HG02970 (cell line): ENCODE data around the gene UROC1.
"Not testable (repeated sequence)": the region's sequence is repeated elsewhere in the genome, so short reads cannot be mapped to it uniquely, and the experiment has no call there.

Experiments
- ATAC-seq: cut with Tn5 transposase; IDR thresholded peaks from one replicate; pipeline ENCODE4 v1.9.1; 2021; ENCODE audit warnings: mild to moderate bottlenecking, moderate library complexity, moderate number of reproducible peaks; ENCODE audit not compliant: unreplicated experiment, low FRiP score

UROC1 gene

DNA sequence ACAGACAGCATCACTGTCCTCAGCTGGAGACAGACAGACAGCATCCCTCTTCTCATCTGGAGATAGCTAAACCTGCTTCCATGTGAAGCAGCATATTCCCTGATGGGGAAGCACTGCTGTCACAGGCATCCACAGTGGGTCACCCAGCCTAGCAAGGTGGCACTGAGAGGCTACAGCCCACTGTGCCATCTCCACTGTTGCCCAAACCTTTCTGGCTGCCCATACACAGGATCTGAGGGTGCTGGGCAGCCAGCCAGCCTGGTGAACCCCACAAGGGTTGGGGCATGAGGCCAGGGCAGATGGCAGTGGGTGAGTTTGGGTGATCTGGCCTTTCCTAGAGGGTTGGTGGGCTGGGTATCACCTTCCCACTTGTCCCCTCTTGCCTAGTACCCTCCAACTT lies 18.1 kb upstream of the UROC1 start:
- ATAC-seq, result no peak

DNA sequence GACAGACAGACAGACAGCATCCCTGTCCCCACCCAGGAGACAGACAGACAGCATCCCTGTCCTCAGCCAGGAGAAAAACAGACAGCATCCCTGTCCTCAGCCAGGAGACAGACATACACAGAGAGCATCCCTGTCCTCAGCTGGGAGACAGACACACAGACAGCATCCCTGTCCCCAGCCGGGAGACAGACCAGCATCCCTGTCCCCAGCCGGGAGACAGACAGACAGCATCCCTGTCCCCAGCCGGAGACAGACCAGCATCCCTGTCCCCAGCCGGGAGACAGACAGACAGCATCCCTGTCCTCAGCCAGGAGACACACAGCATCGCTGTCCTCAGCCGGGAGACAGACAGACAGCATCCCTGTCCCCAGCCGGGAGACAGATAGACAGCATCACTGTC lies 17.1 kb upstream of the UROC1 start:
- ATAC-seq, result not testable (repeated sequence)

DNA sequence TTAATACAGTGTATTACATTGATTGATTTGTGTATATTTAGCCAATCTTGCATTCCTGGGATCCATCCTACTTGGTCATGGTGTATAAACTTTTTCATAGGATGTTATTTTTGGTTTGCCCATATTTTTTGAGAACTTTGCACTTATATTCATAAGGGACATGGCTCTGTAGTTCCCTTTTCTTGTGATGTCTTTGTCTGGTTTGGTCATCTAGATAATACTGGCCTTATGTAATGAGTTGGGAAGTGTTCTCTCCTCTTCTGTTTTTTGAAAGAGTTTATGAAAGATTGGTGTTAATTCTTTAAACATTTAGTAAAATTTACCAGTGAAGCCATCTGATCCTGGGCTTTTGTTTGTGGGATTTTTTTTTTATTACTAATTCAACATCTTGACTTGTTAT lies 15.9 kb upstream of the UROC1 start:
- no peak for ATAC-seq

DNA sequence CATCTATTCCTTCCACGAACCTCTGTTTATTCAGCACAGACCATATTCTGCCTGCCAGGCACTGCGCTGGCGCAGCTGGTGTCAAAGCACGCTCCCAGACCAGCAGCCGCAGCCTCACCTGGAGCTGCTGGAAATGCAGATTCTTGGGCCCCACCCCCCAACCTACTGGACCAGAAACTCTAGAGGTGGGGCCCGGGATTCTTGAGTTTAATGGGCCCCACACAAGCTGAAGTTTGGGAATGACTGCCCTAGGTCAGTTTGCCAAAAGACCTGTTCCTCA lies 13.4 kb upstream of the UROC1 start:
- no peak for ATAC-seq

DNA sequence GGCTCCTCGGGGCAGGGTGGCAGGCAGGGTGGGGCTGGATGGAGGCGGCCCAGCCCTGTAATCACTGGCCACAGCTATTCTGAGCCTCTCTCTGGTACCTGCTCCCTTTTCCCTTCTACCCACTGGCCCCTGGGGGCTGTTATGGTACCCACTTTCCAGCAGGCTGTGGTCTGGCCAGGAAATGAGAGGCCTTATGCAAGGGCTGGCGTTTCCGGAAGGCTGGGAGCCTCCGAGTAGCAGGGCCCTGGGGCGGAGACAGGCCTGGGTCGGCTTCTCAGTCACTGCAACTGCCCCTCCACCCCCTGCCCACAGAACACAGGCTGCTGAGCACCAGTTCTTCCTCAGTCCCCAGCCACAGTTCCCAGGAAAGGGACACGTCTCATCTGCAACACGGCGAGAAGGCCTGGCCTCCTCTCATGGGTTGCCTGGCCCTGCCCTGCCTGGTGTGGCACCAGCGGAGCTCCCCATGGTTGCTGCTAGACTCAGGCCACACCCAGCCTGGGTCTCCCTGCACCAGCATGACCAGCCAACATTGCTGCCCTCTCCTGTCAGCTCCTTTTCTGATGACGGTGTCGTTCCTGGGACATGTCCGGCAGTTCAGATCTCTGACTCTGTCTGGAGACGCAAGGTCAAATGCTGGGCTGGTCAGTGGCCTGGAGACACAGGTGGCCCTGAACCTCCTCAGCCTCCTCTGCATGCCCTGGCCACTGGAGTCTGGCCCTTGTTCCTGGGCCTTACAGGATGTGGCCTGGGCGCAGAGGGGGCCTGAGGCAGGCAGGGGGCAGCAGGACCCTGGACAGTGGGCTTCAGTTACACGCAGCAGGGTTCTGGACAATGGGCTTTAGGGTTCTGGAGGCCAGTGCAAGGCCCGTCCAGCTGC lies 12.8 kb upstream of the UROC1 start:
- ATAC-seq, result no peak

DNA sequence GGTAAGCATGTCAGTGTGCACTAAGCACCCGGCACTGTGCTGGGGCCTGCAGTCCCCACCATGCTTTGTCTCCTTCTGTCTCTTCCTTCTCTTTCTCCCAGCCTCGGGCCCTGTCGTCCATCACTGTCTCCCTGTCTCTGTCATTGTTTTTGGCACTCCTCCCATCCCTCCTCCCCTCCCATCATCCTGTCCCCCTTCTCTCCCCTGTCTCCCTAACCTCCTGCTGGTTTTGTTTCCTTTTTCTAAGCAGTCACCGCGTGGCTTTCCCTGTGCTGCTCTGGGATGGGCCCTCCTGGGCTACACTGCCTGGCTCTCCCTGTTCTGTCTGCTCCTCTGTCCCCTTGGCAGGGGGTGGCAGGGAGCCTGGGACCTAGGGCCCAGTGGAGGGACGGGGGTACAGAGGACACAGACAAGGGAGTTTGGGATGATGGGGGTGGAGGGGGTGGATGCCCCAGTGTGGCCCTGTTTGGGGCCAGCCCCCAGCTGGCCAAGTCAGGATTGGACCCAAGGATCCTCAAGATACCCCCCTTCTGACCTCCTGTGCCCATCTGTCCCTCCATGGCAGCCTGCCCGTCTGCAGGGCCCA lies 12.1 kb upstream of the UROC1 start:
- no peak for ATAC-seq

DNA sequence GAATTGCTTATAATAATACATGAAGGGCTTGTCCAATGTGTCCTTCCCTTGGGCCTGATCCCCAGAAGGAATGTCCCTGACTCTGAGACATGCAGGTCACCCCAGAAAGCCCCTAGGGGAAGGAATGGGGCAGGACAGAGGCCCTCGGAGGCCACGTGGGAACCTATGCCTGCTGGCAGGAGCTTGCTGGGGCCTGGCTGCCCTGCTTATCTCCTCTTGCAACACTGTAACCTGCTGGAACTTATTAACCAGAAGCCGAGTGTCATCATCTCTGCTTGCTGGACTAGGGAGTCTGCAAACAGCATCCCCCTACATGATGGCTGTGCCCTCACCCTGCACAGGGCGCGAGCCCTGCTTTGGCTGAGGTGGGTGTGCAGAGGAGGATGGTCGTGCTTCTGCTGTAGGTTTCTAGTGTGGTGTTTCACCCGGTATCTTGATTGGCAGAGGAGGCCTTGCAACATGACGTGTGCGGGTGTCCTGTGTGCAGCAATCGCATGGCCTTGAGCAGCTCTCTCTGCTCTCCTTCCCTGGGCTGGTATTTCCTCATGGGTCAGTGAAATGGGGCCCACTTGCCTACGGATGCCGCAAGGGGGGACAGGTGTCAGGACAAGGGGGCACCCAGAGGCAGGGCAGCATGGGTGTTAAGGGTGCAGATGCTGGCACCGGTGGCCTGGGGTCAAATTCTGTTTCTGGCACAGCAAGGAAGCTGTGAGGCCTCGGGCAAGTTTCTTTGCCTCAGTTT lies 11.4 kb upstream of the UROC1 start:
- no peak for ATAC-seq

DNA sequence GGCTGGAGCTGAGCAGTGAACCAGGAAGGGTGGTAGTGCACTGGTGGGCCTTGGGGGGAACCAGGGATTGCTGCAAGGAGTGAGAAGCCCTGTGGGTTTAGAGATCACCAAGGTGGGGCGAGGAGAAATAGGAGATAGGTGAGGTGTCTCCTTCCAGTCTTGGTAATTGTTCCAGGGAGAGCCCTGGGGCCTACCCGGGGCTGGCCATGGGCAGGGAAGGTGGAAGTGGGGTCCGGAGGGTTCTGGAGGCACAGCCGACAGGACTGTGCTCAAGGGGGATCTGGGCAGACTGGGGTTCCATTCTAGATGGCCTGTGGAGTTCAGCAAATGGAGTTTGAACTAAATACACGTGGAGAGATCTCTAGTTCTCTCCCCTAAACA lies 10.8 kb upstream of the UROC1 start:
- ATAC-seq, result no peak

DNA sequence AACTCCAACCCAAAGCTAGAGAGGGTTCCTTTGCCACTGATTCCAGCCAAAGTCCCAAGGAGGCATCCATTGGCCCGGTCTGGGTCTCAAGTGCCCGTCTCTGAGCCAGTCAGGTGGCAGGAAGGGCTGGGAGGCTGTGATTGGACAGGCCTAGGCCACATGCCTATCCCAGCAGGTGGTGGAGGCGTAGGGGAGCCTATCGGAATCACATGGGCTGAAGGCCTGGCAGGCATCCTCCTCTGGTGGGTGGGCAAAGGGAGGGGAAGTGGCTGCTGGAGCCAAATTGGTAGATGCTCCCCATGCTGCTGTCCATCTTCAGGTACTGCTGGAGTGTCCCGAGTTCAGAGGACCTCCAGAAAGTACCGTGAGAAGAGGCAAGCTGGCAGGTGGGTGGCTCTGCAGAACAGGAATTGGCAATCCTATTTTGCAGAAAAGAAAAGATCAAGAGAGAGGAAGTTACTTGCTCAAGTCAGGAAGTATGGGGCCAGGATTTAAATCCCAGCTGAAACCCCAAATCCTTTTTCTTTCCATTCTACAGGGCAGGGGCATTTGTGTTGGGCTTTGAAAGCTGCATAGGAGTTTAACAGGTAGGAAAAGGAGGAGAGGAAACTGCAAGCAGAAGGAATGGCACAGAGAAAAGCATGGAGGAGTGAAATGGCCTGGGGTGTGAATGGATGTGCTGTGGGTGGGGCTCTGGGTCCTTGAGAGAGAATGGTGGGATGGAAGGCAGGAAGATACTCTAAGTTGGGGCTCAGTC lies 10.1 kb upstream of the UROC1 start:
- no peak for ATAC-seq

DNA sequence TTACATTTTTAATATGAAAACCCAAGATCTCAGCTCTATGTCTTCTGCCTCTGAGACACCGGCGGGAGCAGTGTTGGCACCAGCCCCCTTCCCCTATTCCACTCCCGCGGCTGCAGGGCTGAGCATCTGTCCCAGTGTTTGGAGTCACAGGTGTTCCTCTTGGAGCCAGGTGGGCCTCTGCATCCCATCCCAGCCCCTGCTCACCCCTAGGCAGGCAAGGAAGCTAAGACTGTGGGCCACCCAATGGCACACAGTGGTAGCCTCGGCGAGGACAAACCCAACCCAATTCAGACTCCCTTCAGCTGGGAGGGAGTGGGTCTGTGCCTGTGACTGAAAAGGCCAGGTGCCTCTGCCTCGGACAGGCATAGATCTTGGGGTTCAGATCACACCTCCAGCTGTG lies 9.4 kb upstream of the UROC1 start:
- ATAC-seq, result no peak

DNA sequence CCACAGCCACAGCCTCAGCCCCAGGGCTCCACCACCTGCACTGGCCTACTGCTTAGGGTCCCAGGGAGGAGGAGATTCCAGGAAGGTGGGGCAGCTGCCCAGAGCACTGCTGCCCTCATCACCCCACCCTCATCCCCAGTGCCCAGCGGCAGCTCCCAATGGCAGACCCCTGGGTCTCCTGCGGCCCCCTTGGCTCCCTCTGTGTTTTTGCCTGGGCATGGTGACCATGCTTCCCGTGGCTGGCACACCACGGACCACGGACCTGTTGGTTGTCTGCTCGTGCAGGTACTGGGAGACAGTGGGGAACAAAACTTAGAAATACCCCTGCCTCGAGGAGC lies 9.1 kb upstream of the UROC1 start:
- no peak for ATAC-seq

DNA sequence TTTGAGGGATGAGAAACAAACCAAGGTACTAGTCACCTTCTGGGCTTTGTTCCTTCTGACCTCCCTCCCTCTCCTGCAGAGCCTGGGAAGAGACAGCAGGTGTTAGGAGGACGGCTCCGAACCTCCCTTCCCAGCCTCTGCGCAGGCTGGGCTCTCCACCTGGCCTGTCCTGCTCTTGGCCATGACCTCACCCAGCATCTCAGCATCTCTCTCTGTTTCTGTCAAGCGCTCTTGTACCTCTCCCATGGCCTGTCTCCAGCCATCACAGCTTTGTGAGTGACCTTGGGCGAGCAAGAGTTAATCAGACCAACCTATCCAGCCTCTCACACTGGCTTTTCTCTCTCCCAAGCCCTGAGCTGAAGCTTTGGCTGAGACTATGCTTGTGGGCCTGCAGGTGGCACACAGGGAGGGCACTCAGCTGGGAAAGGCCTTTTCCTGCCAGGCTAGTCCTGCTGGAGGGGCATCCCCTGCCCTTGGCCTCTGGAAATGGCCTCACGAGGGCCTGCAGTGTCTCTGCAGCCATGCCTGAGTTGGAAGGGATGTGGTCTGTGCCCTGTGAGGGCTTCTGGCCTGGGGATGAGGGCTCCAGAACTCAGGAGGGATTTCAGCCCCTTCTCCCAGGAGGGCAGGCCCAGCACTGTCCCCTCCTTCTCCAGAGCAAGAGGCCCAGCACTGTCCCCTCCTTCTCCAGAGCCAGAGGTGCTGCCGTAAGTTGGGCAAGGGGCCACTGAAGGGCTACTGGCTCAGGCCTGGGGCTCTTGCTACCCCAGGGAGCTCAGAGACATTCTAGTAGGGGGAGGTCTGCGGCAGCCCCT lies 8.5 kb upstream of the UROC1 start:
- no peak for ATAC-seq

DNA sequence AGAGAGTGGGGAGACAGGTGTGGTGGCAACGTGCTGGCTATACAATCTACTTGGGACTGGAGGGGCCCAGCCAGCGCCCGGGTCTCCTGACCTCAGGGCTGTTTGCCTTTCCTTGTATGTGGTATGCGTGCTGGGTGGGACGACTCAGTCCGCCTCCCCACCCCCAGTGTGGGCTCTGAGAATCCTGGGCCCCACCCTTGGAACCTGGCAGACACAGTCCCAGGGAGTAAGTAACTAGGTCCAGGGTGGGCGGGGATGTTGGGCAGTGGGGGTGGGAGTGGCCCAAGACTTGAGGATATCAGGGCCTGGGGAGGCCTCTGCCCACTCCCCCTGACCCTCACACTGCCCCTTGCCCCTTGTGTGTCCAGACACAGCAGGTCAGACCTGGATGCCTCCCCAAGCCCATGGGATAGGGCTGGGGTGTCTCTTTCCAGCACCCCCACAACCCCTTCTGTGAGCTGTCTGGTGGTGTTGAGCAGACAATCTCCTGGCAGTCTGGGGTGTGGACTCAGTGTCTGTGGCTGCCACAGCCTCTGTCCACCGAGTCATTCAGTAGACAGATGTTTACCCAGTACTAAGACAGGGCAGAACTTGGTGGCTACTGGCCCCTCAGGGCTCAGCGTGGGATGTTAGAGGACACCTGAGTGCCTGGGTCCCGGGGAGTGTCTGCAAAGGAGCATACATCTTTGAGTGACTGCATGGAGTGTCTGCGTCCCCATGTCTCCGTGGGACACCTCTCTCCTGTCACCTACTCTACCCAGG lies 7.7 kb upstream of the UROC1 start:
- no peak for ATAC-seq

DNA sequence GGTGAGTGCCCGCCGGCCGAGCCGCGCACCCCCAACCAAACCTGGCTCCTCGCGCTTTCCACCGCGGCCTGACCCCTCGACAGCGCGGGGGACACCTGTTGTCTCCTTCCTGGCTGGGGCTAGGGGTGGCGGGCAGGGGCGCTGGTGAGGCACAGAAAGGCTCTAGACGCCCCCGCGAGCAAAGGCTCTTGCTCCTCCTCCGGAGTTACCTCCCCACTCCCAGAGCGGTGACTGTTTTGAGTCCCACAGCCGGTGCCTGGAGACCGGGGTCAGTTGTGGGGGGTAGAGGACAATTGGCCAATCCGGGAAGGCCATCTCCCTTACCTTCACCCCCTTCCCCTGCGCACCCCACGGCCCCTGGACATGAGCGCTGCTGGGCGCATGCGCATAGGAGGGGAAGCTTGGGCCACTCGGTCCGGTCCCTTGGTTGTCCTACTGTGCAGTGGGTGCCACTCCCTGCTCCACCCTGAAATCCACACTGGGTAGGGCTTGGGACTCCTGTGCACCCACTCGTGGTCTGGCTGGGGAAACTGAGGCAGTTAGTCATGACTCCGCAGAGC lies 6.9 kb upstream of the UROC1 start:
- no peak for ATAC-seq

DNA sequence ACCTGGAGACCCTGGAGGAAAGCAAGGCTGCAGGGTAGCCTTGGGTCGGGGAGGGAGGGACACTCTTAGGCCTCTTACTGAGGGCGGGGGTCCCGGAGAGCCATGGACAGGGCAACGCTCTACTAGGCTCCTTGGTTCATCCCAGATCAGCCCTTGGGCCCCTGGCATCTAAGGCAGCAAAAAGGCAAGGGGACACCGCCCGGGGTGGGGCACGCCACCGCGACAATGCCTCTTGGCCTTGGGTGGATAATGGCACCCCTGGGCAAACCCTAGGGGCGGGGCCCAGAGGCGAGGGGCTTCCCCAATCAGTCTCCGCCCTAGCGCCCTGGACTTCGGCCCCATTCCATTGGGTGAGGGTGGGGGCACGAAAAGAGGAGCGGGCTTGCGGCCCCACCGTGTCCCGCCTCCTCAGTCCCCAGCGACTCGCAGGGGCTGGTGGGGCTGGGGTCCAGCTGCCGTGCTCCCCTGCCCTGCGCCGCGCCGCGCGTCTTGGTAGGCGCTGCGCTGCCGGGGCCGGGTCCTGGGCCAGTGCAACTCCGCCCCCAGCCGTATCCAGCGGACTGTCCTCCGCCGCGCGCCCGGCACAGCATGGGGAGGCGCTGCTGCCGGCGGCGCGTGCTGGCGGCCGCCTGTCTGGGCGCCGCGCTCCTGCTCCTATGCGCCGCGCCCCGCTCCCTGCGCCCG lies 6.3 kb upstream of the UROC1 start, which contains the start of gene CHST13:
CHST13 (plus strand) TSS at position 411 of the 684 bp plus-strand sequence; CDS start at position 589, 178 bp downstream.
- no peak for ATAC-seq

DNA sequence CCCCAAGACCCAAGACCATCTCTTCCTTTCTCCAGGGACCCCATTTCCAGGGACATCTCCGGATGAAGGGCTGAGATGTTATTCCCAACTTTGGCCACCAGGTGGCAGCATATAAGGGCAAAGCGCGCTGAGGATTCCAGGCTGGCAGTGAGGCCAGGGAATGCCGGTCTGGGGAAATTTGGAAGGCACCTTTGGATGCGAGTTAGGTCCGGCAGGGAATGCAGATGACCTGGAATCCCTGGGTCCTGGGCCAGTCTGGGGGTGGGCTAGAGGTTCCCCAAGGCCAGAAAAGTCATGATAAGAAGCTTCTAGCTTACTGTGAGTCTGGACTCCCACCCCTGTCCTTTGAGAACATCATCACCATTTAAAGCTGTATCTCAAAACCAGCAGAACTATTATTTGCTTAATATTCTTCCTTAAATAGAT lies 4.8 kb upstream of the UROC1 start:
- ATAC-seq, result no peak

DNA sequence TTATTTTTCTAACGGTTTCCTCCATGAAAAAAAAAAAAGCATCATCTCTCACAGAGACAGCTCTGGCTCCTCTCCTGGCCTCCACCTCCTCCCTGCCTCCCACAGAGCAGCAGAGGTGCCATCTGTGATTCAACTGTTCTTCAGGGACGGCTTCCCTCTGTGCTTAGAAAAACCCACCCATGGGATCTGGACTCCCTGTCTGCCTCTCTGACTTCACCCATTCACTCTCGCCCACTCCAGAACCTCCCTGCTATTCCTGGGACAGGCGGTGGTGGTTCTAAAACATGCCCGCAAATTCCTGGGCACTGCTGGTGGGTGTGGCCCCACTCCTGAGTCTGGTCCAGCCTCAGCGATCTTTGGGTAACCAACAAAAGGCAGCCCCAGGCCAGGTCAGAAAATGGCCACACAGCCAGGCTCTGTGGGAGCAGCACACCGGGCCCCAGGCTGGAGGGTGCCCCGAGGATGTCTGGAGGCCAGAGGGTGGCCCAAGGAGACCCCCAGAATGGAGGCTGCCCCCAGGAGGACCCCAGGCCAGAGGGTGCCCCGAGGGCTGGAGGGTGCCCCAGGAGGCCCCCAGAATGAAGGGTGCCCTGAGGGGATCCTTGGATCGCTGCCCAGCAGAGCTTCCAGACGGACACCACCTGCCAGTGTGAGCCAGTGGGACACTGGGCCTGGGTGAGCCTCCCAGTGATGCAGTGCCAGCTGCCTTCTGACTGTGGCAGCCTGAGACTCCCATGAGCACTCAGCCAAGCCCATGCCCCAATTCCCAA lies 3.7 kb upstream of the UROC1 start:
- ATAC-seq, result no peak
